Vagina (tissue), 2 donors: ENCODE data around the gene CNPY3. TPM values are rescaled to one million over a fixed set of nuclear protein-coding genes. Genes with fewer than 3 reads are reported as not detected.
"Not testable (repeated sequence)": the region's sequence is repeated elsewhere in the genome, so short reads cannot be mapped to it uniquely, and the experiment has no call there.

Experiments used
- DNase-seq, 2 donors: peaks; one replicate each; pipeline ENCODE4 v3.0.0-alpha.2; 2017; ENCODE audit errors: extremely low spot score in 2 of 2
- H3K27ac ChIP-seq: fragments of 200-600 bp; sonication (generic); one replicate; pipeline ENCODE4 v1.5.1; 2019
- H3K27me3 ChIP-seq: fragments of 200-600 bp; sonication (generic); one replicate; pipeline ENCODE4 v1.5.1; 2019
- H3K36me3 ChIP-seq, 2 donors: fragments of 200-600 bp; sonication (generic); one replicate each; pipeline ENCODE4 v1.5.1; 2017 to 2019
- H3K4me1 ChIP-seq: fragments of 200-600 bp; sonication (generic); one replicate; pipeline ENCODE4 v1.5.1; 2019
- H3K4me3 ChIP-seq, 2 donors: fragments of 200-600 bp; sonication (generic); 1 replicate in 1 of 2; 2 replicates in 1 of 2; pipeline ENCODE4 v1.5.1; 2016 to 2019
- H3K9me3 ChIP-seq: fragments of 200-600 bp; sonication (generic); one replicate; pipeline ENCODE4 v1.5.1; 2019
- POLR2A ChIP-seq, 2 donors: fragments of 450-650 bp; IDR thresholded peaks; one replicate each; pipeline ENCODE4 v1.6.1; 2017; ENCODE audit warnings: antibody characterized with exemption in 2 of 2, mild to moderate bottlenecking in 2 of 2, moderate library complexity in 2 of 2
- POLR2AphosphoS5 ChIP-seq, 2 donors: sonication (generic); formaldehyde crosslinking; IDR thresholded peaks; one replicate each; pipeline ENCODE4 v1.9.0; 2017; ENCODE audit warnings: antibody characterized with exemption in 2 of 2, mild to moderate bottlenecking in 2 of 2, low read depth in 1 of 2; ENCODE audit not compliant: insufficient read depth in 1 of 2
- intact Hi-C: fragments of 100-400 bp; cut with DNase I; formaldehyde crosslinking; loops from one replicate; pipeline ENCODE4 v1.15.1; 2023
- total RNA-seq: library from RNA; depleted of rRNA; stranded (reverse); fragments of >200 nt; gene quantifications from one replicate; pipeline ENCODE4 v1.2.3, GENCODE V29; 2016
- TF ChIP-seq, protein P1 (sequence below), 3 experiments: fragments of 450-650 bp in 2 of 3; fragments of 200-600 bp in 1 of 3; sonication (generic) in 1 of 3; IDR thresholded peaks; one replicate each; pipeline ENCODE4 v1.5.1; 2017 to 2019; ENCODE audit warnings: antibody characterized with exemption in 3 of 3, mild to moderate bottlenecking in 2 of 3, moderate library complexity in 2 of 3

The CNPY3 gene
- total RNA-seq, 1 donor from 2014 or later = 30.2 TPM

DNA sequence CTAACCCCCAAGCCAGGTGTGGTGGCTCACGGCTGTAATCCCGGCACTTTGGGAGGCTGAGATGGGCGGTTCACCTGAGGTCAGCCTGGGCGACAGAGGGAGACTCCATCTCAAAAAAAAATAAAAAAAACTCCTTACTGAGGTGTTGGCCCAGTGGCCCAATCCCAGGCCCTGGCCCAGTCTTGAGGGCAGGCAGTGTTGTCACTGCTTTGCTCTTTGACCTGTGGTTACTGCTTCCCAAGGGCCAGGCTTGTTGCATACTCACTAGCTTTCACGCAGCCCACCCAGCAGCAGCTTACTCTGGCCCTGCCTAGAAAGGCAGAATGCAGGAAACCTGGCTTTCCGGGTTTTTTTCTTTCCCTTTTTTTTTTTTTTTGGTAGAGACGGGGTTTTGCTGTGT is 13.2 kb downstream of the CNPY3 start:
- DNase-seq = no peak
- Histone ChIP-seq H3K4me3 (no peak overlapping the region), H3K27ac (no peak overlapping the region), H3K9me3 (no peaks in the 10 kb centered on the region), H3K36me3 (peaks cover 0 to 16% of the 10 kb centered on the region in 2 donors), H3K27me3 (no peaks in the 10 kb centered on the region), H3K4me1 (no peaks in the 10 kb centered on the region)
- no peak for TF ChIP-seq POLR2AphosphoS5 (IDR thresholded peaks at IDR 0.05; ENCODE audit: insufficient read depth in 1 of 2, low read depth in 1 of 2)
- TF ChIP-seq, protein P1, sequence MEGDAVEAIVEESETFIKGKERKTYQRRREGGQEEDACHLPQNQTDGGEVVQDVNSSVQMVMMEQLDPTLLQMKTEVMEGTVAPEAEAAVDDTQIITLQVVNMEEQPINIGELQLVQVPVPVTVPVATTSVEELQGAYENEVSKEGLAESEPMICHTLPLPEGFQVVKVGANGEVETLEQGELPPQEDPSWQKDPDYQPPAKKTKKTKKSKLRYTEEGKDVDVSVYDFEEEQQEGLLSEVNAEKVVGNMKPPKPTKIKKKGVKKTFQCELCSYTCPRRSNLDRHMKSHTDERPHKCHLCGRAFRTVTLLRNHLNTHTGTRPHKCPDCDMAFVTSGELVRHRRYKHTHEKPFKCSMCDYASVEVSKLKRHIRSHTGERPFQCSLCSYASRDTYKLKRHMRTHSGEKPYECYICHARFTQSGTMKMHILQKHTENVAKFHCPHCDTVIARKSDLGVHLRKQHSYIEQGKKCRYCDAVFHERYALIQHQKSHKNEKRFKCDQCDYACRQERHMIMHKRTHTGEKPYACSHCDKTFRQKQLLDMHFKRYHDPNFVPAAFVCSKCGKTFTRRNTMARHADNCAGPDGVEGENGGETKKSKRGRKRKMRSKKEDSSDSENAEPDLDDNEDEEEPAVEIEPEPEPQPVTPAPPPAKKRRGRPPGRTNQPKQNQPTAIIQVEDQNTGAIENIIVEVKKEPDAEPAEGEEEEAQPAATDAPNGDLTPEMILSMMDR (IDR thresholded peaks at IDR 0.05) = no peak
- no peak for TF ChIP-seq POLR2A (IDR thresholded peaks at IDR 0.05)
- intact Hi-C loops = no loop called here

- Histone ChIP-seq H3K4me1 (no peaks in the 10 kb centered on the region), H3K4me3 (no peak overlapping the region), H3K36me3 (no peaks in the 10 kb centered on the region), H3K9me3 (no peaks in the 10 kb centered on the region), H3K27ac (no peak overlapping the region), H3K27me3 (no peaks in the 10 kb centered on the region)
- no peak for DNase-seq
- intact Hi-C loops = no loop called here
- TF ChIP-seq POLR2A (IDR thresholded peaks at IDR 0.05) = no peak
These were observed 18.7 kb downstream of the CNPY3 start for GRCh38 chr6:42947950-42948349.

- Histone ChIP-seq H3K27ac (no peak overlapping the region), H3K36me3 (no peaks in the 10 kb centered on the region), H3K4me3 (no peak overlapping the region), H3K9me3 (no peaks in the 10 kb centered on the region), H3K27me3 (no peaks in the 10 kb centered on the region), H3K4me1 (no peaks in the 10 kb centered on the region)
- intact Hi-C loops = no loop called here
- no peak for DNase-seq
- TF ChIP-seq POLR2AphosphoS5 (IDR thresholded peaks at IDR 0.05; ENCODE audit: insufficient read depth in 1 of 2, low read depth in 1 of 2) (no peak), POLR2A (IDR thresholded peaks at IDR 0.05) (no peak)
- TF ChIP-seq, protein P1 (IDR thresholded peaks at IDR 0.05) = no peak
These were observed 23.1 kb downstream of the CNPY3 start for GRCh38 chr6:42952389-42952788.

DNA sequence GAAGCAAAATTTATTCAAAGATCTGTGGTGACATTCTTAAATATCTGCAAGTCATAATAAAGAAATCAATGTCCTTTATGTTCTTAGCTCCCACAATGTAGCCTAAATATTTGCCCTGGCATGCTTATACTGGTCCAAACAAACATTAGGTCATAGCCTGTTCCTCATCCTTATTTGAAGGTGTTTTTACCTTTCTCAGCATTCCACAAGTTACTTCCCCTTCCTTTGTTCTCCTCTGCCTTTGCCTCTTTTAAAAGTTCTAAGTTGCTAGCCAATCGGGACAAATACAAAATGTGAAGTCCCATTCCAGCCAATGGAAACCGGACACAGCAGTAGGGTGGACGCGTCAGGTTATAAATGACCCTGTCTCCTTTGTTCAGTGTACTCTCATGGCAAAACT is 25.1 kb downstream of the CNPY3 start:
- DNase-seq, intact Hi-C loops, H3K27ac ChIP-seq, H3K27me3 ChIP-seq, H3K4me3 ChIP-seq, H3K9me3 ChIP-seq, H3K36me3 ChIP-seq, H3K4me1 ChIP-seq: not testable (repeated sequence)

DNA sequence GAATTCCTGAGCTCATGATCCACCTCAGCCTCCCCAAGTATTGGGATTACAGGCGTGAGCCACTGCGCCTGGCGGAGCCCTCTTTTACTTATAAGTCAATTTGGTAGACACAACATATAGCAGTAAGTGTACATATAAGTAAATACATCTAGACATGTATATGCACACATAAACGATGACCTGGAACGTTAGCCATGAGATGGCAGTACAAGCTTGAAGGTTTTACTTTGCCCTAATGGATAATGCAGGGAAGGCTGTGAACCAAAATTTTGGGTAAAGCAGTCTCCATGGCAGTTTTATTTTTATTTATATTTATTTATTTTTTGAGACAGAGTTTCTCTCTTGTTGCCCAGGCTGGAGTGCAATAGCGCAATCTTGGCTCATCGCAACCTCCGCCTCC is 28.8 kb downstream of the CNPY3 start:
- no peak overlapping the region for H3K27ac ChIP-seq
- DNase-seq = no peak
- no peaks in the 10 kb centered on the region for H3K36me3 ChIP-seq
- H3K9me3 ChIP-seq = no peaks in the 10 kb centered on the region
- TF ChIP-seq POLR2A (IDR thresholded peaks at IDR 0.05) (no peak), POLR2AphosphoS5 (IDR thresholded peaks at IDR 0.05; ENCODE audit: insufficient read depth in 1 of 2, low read depth in 1 of 2) (no peak)
- TF ChIP-seq, protein P1 (IDR thresholded peaks at IDR 0.05) = no peak
- H3K4me1 ChIP-seq = peaks cover 14% of the 10 kb centered on the region
- intact Hi-C loops = no loop called here
- no peaks in the 10 kb centered on the region for H3K27me3 ChIP-seq
- H3K4me3 ChIP-seq = no peak overlapping the region

DNA sequence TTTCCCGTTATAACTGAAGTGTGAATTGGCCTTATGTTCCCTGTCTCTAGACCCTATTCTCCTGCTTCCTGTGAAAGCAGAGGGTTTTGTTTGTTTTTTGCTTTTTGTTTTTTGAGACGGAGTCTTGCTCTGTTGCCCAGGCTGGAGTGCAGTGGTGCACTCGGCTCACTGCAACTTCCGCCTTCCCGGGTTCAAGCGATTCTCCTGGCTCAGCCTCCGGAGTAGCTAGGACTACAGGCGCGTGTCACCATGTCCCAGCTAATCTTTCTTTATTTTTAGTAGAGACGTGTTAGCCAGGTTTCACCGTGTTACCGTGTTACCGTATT is 30.6 kb downstream of the CNPY3 start:
- intact Hi-C loops = no loop called here
- Histone ChIP-seq H3K4me3 (peak overlapping the region; percentile 45 to 71), H3K27me3 (no peaks in the 10 kb centered on the region), H3K36me3 (peaks cover 0 to 10% of the 10 kb centered on the region in 2 donors), H3K27ac (no peak overlapping the region), H3K4me1 (peaks cover 14% of the 10 kb centered on the region), H3K9me3 (no peaks in the 10 kb centered on the region)
- no peak for DNase-seq
- TF ChIP-seq POLR2A (IDR thresholded peaks at IDR 0.05) (no peak), POLR2AphosphoS5 (IDR thresholded peaks at IDR 0.05; ENCODE audit: insufficient read depth in 1 of 2, low read depth in 1 of 2) (no peak)
- TF ChIP-seq, protein P1 (IDR thresholded peaks at IDR 0.05) = no peak
